ENCODE measurements around the gene HDAC3. TPM values are rescaled to one million over a fixed set of nuclear protein-coding genes. Genes with fewer than 3 reads are reported as not detected.
A peak's percentile ranks its signal among the peaks of the same experiment; 100 is the strongest.

HDAC3 gene
- total and polyA plus RNA-seq, 2 donors (not counting 1 experiment from before 2014, with no cell fraction given) = 85.5 to 94.0 TPM

- no peak overlapping the region for H3K4me3 ChIP-seq (ENCODE audit: control extremely low read depth in 1 of 5, extremely low read depth in 1 of 5, insufficient read depth in 1 of 5, low read depth in 2 of 5, low read length in 4 of 5)
- no peak overlapping the region for H3K9ac ChIP-seq (ENCODE audit: low read length)
- ChIA-PET CTCF (interaction anchor here (3.0 kb wide), 1 partner anchor 57 kb away, joined by 22 read pairs; no protein-coding TSS in a partner anchor), POLR2A (no interaction called here)
- H3K9me3 Mint-ChIP-seq (ENCODE audit: insufficient read depth) = no peaks in the 10 kb centered on the region
- peak overlapping the region; percentile 99 for H3K4me3 Mint-ChIP-seq
- no peaks in the 10 kb centered on the region for H3K27me3 ChIP-seq (replicated peaks in 1 of 4; ENCODE audit: control extremely low read depth in 1 of 4, control insufficient read depth in 3 of 4, insufficient read depth in 4 of 4, low read length in 3 of 4)
- peaks cover 34% of the 10 kb centered on the region for H3K4me1 Mint-ChIP-seq
- no peaks in the 10 kb centered on the region for H4K20me1 ChIP-seq (ENCODE audit: control insufficient read depth, insufficient read depth, low read length, poor library complexity, severe bottlenecking)
- peaks cover 9 to 25% of the 10 kb centered on the region in 2 experiments for H3K36me3 ChIP-seq (replicated peaks in 1 of 2; ENCODE audit: control extremely low read depth in 1 of 2, control insufficient read depth in 1 of 2, extremely low read depth in 1 of 2, insufficient read depth in 2 of 2, low read length in 1 of 2)
- no peak overlapping the region for H2AFZ ChIP-seq (ENCODE audit: insufficient read depth, low read depth, low read length, poor library complexity, severe bottlenecking)
- ATAC-seq (ENCODE audit: low read depth) (no peak), DNase-seq (no peak)
- intact Hi-C loops (cut with micrococcal nuclease) = loop anchor here (10.0 kb wide), 1 partner anchor 455 kb away; the partner anchor contains the start of gene NDFIP1
- peak overlapping the region; percentile 87 for H3K4me2 ChIP-seq (replicated peaks; ENCODE audit: low read depth, low read length, poor library complexity, severe bottlenecking)
- peaks cover 8% of the 10 kb centered on the region for H3K79me2 ChIP-seq (ENCODE audit: control insufficient read depth, insufficient read depth, low read length)
- H3K27me3 Mint-ChIP-seq = no peaks in the 10 kb centered on the region
- peaks cover 14 to 22% of the 10 kb centered on the region in 2 donors for H3K4me1 ChIP-seq (ENCODE audit: control insufficient read depth in 2 of 2, insufficient read depth in 2 of 2, low read length in 2 of 2)
- H3K9me3 ChIP-seq (ENCODE audit: control extremely low read depth in 1 of 3, control insufficient read depth in 2 of 3, insufficient read depth in 1 of 3, low read length in 2 of 3) = no peaks in the 10 kb centered on the region
- H3K27ac Mint-ChIP-seq = peak overlapping the region; percentile 78
- no peak for TF ChIP-seq EZH2 (IDR thresholded peaks at IDR 0.05; ENCODE audit: borderline replicate concordance, insufficient read depth, low read depth, low read length, poor library complexity, severe bottlenecking)
- TF ChIP-seq, protein P1, sequence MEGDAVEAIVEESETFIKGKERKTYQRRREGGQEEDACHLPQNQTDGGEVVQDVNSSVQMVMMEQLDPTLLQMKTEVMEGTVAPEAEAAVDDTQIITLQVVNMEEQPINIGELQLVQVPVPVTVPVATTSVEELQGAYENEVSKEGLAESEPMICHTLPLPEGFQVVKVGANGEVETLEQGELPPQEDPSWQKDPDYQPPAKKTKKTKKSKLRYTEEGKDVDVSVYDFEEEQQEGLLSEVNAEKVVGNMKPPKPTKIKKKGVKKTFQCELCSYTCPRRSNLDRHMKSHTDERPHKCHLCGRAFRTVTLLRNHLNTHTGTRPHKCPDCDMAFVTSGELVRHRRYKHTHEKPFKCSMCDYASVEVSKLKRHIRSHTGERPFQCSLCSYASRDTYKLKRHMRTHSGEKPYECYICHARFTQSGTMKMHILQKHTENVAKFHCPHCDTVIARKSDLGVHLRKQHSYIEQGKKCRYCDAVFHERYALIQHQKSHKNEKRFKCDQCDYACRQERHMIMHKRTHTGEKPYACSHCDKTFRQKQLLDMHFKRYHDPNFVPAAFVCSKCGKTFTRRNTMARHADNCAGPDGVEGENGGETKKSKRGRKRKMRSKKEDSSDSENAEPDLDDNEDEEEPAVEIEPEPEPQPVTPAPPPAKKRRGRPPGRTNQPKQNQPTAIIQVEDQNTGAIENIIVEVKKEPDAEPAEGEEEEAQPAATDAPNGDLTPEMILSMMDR (IDR thresholded peaks at IDR 0.05) = no peak
- peak overlapping the region in 1 of 2 donors; percentile 16 for H3K27ac ChIP-seq (ENCODE audit: low read length in 2 of 2)
These were observed 13.3 kb upstream of the HDAC3 start for GRCh38 chr5:141649972-141650371.

- TF ChIP-seq EZH2 (IDR thresholded peaks at IDR 0.05; ENCODE audit: borderline replicate concordance, insufficient read depth, low read depth, low read length, poor library complexity, severe bottlenecking) = no peak
- TF ChIP-seq, protein P1 (IDR thresholded peaks at IDR 0.05) = no peak
- H2AFZ ChIP-seq (ENCODE audit: insufficient read depth, low read depth, low read length, poor library complexity, severe bottlenecking) = no peak overlapping the region
- H3K4me1 Mint-ChIP-seq = peaks cover 34% of the 10 kb centered on the region
- ATAC-seq (ENCODE audit: low read depth) = no peak
- H3K36me3 ChIP-seq (replicated peaks in 1 of 2; ENCODE audit: control extremely low read depth in 1 of 2, control insufficient read depth in 1 of 2, extremely low read depth in 1 of 2, insufficient read depth in 2 of 2, low read length in 1 of 2) = peaks cover 11 to 33% of the 10 kb centered on the region in 2 experiments
- no peak overlapping the region for H3K27ac ChIP-seq (ENCODE audit: low read length in 2 of 2)
- no peak overlapping the region for H3K4me3 ChIP-seq (ENCODE audit: control extremely low read depth in 1 of 5, extremely low read depth in 1 of 5, insufficient read depth in 1 of 5, low read depth in 2 of 5, low read length in 4 of 5)
- peaks cover 14 to 22% of the 10 kb centered on the region in 2 donors for H3K4me1 ChIP-seq (ENCODE audit: control insufficient read depth in 2 of 2, insufficient read depth in 2 of 2, low read length in 2 of 2)
- H3K27me3 ChIP-seq (replicated peaks in 1 of 4; ENCODE audit: control extremely low read depth in 1 of 4, control insufficient read depth in 3 of 4, insufficient read depth in 4 of 4, low read length in 3 of 4) = no peaks in the 10 kb centered on the region
- no peak overlapping the region for H3K4me2 ChIP-seq (replicated peaks; ENCODE audit: low read depth, low read length, poor library complexity, severe bottlenecking)
- H3K4me3 Mint-ChIP-seq = peak overlapping the region; percentile 99
- H3K79me2 ChIP-seq (ENCODE audit: control insufficient read depth, insufficient read depth, low read length) = peaks cover 8% of the 10 kb centered on the region
- H3K27ac Mint-ChIP-seq = no peak overlapping the region
- H3K9me3 Mint-ChIP-seq (ENCODE audit: insufficient read depth) = no peaks in the 10 kb centered on the region
- ChIA-PET POLR2A (no interaction called here), CTCF (interaction anchor here (1.0 to 2.3 kb wide), 2 partner anchors 13 to 57 kb away, joined by 4 to 9 read pairs; partner anchors contain the start of genes HDAC3 and RELL2)
- no peaks in the 10 kb centered on the region for H3K9me3 ChIP-seq (ENCODE audit: control extremely low read depth in 1 of 3, control insufficient read depth in 2 of 3, insufficient read depth in 1 of 3, low read length in 2 of 3)
- intact Hi-C loops (cut with micrococcal nuclease) = no loop called here
- H3K9ac ChIP-seq (ENCODE audit: low read length) = no peak overlapping the region
- no peaks in the 10 kb centered on the region for H4K20me1 ChIP-seq (ENCODE audit: control insufficient read depth, insufficient read depth, low read length, poor library complexity, severe bottlenecking)
- no peak for DNase-seq
- 97% methylated on average over 13 of the region's 17 CpGs for WGBS (ENCODE audit: insufficient coverage)
- no peaks in the 10 kb centered on the region for H3K27me3 Mint-ChIP-seq
These were observed 12.5 kb upstream of the HDAC3 start for GRCh38 chr5:141649056-141649688.

Data from B cell (primary cell).